ENCODE results near the gene DUSP11. TPM values are rescaled to one million over a fixed set of nuclear protein-coding genes. Genes with fewer than 3 reads are reported as not detected.
"Not testable (repeated sequence)": the region's sequence is repeated elsewhere in the genome, so short reads cannot be mapped to it uniquely, and the experiment has no call there.

DUSP11 gene
- total RNA-seq, 1 donor from 2014 or later, result 41.4 TPM

GRCh38 chr2:73717695-73718094, 62.2 kb downstream of the DUSP11 start:
- not testable (repeated sequence) for DNase-seq (ENCODE audit: low spot score)

DNA sequence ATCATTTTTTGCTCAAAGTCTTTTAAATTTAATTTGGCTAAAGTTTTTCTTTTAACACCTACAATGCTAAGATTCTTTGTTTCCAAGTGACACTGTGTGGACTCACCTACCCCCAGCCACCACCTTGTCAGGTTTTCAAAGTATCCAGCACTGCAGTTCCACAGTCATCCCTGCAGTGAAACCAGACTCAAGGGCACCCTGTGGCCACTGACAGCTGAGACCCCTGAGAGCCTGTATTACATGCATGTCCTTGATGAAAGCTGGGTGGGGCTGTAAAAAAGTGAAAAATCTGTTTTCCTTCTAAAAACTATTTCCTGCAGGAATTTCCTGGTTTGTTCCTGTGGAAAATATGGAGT, 62.7 kb downstream of the DUSP11 start:
- no peak for DNase-seq (ENCODE audit: low spot score)

DNA sequence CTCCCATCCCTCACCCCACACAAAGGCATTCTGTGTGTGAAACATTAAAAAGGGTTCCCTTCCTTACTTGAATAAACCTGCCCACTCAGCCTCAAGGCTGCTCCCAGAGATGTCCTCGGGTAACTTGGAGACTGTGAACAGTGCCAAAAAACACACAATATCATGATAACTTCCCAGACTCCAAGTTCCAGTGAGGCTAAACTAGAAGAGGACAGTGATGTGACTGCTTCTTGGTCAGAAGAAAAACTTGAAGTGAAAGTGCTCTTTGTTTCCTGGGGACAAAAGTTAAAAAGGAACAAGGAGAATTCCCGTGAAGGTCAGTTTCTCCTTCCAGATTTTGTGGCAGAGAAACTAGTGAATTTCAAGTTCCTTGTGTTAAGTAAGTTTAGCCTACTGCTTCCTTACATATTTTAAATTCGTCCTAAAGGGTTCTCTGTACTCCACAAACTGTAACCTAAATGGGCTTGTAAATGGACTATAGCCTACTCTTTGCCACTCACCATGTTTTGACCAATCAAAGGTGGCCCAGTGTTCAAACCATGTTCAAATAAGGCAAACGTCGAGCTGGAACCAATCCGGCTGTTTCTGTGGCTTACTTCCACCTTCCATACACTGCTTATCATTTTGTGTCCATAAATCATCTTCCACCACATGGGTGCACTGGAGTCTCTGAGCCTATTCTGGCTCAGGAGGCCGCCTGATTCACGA, 63.2 kb downstream of the DUSP11 start:
- peak; percentile 66 for DNase-seq (ENCODE audit: low spot score)

- no peak for DNase-seq (ENCODE audit: low spot score)
Measured at GRCh38 chr2:73714091-73714490, 65.8 kb downstream of the DUSP11 start.

Other genes with a start within 250 kb of the DUSP11 start
- not detected for gene NAT8, start 137.7 kb downstream of the DUSP11 start, total RNA-seq (ENCODE audit: insufficient read depth, low replicate concordance)
- 51.0 TPM for gene TPRKB, start 42.8 kb downstream of the DUSP11 start, total RNA-seq (ENCODE audit: insufficient read depth, low replicate concordance)
- gene C2orf78, start 4.1 kb upstream of the DUSP11 start, total RNA-seq (ENCODE audit: insufficient read depth, low replicate concordance), result 1.7 TPM
- 29.6 TPM for gene STAMBP, start 48.9 kb upstream of the DUSP11 start, total RNA-seq (ENCODE audit: insufficient read depth, low replicate concordance)
- 896 TPM for gene ACTG2, start 112.9 kb upstream of the DUSP11 start, total RNA-seq (ENCODE audit: insufficient read depth, low replicate concordance)
- gene DGUOK, start 146.8 kb upstream of the DUSP11 start, total RNA-seq (ENCODE audit: insufficient read depth, low replicate concordance), result 33.7 TPM
- 5.1 TPM for gene TET3, start 204.8 kb upstream of the DUSP11 start, total RNA-seq (ENCODE audit: insufficient read depth, low replicate concordance)

Measured in umbilical cord (tissue), 2 donors.